Measurements from ENCODE around the gene LENG8.

LENG8 gene

DNA sequence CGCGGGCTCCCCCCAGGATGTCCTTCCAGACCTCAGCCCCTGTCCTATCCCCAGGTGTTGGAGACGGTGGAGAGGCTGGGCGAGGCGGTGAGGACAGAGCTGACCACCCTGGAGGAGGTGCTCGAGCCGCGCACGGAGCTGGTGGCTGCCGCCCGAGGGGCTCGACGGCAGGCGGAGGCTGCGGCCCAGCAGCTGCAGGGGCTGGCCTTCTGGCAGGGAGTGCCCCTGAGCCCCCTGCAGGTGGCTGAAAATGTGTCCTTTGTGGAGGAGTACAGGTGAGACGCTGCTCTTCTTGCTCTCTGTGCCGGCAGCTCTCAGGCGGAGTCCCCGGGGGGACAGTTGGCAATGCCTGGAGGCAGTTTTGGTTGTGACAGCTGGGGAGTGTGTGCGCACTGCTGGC lies 26.9 kb upstream of the LENG8 start:
- no peak for DNase-seq (ENCODE audit: low spot score)

DNA sequence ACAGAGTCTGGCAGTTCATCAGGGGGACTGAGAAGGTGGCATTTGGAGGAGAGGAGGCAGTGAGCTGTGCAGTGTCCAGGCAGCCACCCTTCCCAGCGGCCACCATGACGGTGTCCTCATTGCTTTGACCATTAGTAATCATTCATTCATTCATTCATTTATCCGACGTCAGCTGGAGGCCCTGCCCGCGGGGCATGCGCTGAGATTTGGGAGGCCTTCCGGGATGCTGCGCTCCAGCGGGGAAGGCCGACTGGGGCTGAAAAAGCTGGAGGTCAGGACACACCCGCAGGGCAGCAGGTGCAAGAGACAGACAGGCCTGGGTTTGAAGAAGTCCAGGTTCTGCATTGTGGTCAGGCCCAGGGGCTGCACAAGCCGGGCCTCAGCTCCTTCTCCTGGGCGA lies 24.8 kb upstream of the LENG8 start:
- no peak for DNase-seq (ENCODE audit: low spot score)

- DNase-seq (ENCODE audit: low spot score) = no peak
Observed at GRCh38 chr19:54424660-54425381, 24.2 kb upstream of the LENG8 start.

- DNase-seq (ENCODE audit: low spot score) = no peak
Observed at GRCh38 chr19:54425382-54425723, 23.6 kb upstream of the LENG8 start.

GRCh38 chr19:54426291-54426931 lies 22.6 kb upstream of the LENG8 start:
- DNase-seq (ENCODE audit: low spot score) = no peak

DNA sequence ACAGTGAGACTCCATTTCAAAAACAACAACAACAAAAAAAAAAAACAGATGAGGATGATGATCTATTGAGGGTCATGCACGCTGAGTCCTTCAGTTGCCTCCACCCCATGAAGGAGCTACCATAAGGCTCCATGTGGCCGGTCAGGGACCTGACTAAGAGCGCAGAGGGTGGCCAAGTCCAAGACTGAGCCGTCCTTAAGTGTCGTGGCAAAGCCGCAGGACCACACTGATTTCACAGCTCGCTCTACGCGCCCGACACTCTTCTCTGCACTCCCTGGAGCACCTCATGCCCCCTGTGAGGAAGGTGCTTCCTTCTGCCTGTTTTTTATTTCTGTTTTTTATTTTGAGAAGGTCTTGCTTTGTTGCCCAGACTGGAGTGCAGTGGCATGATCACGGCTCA lies 21.4 kb upstream of the LENG8 start:
- DNase-seq (ENCODE audit: low spot score) = no peak

DNA sequence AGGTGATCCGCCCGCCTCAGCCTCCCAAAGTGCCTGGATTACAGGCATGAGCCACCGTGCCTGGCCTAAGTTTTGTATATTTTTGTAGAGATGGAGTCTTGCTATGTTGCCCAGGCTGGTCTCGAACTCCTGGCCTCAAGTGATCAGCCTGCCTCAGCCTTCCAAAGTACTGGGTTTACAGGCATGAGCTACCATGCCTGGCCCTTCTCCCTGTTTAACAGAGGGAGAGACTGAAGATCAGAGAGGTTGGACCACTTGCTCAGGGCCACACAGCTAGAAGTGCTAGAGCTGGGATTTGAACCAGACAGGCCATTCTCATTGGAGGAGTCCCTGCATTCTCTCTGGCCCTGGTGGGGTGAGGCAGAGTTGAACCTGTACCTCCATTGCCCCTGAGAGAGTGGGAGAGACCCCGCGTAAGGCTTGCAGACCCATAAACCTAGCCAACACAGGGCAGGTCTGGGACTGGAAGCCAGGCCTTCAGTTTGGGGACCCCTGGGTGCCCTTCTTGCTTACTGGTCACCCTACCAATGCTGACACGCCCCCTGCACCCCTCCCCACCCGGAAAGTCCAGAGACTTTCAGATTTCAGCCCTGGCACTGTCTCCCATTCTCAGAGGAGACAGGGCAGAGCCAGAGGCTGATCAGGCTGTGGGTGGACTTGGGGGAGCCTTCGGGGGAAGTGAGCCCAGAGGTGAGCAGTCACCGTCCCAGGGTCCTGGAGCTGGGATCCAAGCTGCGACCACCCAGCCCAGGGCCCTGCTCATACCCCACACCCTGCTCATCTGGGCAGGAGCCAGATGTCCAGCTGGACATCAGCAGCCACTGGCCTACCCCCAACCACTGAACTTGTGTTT lies 20.4 kb upstream of the LENG8 start:
- no peak for DNase-seq (ENCODE audit: low spot score)

GRCh38 chr19:54429176-54429495 lies 19.9 kb upstream of the LENG8 start:
- no peak for DNase-seq (ENCODE audit: low spot score)

DNA sequence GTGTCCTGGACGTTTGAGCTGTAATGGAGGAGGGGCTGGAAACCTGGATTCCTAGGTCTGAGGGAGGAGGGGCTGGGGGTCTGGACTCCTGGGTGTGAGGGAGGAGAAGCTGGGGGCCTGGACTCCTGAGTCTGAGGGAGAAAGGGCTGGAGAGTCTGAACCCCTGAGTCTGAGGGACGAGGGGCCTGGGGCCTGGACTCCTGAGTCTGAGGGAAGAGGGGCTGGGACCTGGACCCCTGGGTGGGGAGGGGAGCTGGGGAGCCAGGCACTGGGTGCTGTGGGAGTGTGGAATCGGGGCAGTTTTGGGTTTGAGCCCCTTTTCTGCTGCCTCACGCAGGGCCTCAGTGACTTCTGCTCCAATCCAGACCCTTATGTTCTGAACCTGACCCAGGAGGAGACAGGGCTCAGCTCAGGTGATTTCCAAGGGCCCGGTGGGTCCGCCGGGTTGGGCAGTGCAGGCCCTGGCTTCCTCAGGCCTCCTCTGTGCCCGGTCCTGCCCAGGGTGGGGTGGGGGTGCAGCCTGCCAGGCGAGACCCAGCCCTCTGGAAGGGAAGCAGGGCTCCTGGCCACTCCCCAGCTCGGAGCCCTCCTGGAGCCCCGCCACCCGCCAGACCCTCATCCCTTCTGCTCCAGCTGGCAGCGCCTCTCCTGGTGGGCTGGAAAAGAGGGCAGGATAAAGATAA lies 19.3 kb upstream of the LENG8 start:
- no peak for DNase-seq (ENCODE audit: low spot score)

GRCh38 chr19:54430306-54431254 lies 18.4 kb upstream of the LENG8 start:
- no peak for DNase-seq (ENCODE audit: low spot score)

- no peak for DNase-seq (ENCODE audit: low spot score)
Observed at GRCh38 chr19:54431255-54431838, 17.7 kb upstream of the LENG8 start.

DNA sequence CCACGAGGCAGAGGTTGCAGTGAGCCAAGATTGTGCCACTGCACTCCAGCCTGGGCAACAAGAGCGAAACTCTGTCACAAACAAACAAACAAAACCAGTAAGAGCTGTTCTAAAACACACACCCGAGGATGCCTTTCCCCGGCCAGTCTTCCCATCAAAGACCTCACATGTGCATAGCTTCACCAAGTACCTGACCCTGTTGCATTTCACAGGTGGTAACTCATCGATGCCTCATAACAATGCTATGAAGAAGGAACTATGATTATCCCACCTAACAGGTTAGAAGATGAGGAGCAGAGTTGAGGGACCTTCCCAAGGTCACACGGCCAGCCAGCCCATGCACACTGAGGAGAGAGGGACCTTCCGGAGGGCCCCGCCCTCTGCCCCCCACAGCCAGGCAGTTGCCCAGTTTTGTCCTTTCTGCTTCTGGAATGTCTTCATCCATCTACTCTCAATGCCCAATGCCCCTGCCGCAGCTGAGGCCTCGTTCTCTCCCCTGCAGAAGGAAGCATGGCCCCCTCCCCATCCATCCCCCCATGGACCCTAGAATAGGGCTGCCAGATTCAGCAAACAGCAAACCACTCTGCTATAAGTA lies 16.8 kb upstream of the LENG8 start:
- DNase-seq (ENCODE audit: low spot score) = no peak

DNA sequence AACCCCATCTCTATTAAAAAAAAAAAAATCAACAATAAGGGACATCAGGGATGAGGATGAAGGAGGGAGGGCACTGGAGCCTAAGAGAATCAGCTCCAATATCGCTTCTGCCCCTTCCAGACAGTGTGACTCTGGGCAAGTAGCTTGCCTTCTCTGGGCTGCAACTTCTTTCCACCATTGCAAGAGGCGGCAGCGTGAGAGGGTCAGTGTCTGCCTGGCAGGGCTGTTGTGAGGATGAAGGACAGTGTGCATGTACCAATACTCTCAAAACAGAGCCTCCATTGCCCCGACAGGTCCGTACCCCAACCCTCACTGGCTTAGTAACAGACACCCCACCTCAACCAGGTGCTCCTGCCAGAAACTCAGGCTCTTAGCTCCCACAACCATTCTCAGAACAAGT lies 15.3 kb upstream of the LENG8 start:
- DNase-seq (ENCODE audit: low spot score) = no peak

DNA sequence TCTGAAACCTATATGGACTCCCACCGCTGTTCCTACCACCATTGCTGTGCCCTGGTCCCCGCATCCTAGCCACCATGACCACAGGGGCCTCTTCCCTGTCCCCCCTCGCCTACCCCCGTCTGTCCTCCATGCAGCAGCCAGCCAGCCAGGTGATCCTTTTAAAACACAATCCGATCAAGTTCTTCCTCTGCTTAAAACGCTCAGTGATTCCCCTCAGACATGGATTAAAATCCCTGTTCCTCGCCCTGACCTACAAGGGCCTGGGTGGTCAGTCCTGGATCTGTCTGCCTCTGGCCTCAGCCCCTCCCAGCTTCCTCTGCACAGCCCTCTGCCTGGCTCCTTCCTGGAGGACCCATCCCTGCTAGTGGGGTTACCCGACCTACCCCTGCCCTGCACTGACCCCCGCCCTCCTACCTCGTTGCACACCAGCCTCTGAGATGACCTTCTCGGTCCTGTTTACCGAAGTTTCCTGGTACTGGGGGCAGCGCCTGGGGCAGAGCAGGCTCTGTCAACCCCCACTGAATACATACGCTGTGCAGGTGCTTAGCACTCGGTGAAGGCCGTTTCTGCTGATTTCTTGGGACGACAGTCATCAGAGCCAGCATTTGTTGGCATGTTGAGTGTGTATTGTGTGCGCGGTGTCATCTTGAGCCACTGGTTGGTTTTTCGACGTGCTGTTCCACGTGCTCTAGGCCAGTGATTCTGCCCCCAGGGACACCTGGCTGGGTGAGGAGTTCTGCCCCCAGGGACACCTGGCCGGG lies 14.7 kb upstream of the LENG8 start:
- peak; percentile 73 for DNase-seq (ENCODE audit: low spot score)

DNA sequence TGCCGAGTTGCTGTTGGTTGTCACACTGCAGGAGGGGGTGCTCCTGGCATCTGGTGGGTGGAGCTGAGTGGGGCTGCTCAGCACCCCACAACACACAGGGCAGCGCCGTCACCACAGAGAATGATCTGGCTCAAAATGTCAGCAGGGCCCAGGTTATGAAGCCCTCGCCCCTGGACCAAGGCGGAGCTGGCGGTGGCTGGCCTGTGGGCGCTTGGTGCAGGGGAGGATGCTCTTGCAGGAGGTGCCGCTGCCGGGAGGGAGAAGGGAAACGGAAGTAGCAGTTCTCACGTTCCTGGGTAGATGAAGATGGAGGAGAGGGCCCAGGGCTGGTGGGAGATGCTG lies 14.2 kb upstream of the LENG8 start:
- DNase-seq (ENCODE audit: low spot score) = no peak

DNA sequence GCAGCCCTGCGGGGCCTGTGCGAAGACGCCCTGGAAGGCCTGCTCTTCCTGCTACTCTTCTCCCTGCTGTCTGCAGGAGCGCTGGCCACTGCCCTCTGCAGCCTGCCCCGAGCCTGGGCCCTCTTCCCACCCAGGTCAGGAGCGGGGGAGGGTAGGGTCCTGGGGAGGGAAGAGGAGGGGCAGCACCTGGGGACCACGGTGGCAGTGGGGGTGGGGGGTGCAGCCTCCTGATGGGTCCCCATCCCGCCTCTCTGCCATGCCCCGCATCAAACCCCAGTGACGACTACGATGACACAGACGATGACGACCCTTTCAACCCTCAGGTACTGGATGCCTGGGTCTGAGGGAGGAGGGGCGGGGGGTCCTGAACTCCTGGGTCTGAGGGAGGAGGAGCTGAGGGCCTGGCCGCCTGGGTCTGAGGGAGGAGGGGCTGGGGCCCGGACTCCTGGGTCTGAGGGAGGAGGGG lies 13.4 kb upstream of the LENG8 start:
- no peak for DNase-seq (ENCODE audit: low spot score)

- DNase-seq (ENCODE audit: low spot score) = no peak
Observed at GRCh38 chr19:54436031-54436523, 12.9 kb upstream of the LENG8 start.

DNA sequence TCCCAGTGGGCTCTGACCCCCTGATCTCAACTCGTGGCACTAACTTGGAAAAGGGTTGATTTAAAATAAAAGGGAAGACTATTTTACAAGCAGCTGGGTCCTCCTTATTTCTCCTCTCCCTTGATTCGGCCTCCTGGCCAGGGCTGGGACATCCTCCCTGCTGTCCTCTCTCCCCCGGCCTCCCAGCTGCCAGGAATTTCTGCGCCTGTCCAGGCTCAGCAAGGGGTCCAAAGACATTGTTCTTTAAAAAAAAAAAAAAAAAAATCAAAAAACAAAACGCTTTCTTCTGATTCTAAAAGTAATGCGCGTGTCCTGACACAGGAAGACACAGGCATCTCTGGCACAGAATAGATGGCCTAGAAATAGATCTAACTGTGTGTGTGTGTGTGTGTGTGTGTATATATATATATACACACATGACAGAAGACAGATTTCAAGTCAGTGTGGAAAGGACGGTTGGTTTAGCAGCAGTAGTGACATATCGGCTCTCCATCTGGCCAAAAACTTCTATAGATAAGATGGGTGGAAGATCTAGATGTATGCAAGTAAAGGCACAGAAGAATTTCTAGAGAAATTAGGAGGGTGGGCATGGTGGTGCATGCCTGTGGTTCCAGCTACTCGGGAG lies 12.3 kb upstream of the LENG8 start:
- DNase-seq (ENCODE audit: low spot score) = no peak

DNA sequence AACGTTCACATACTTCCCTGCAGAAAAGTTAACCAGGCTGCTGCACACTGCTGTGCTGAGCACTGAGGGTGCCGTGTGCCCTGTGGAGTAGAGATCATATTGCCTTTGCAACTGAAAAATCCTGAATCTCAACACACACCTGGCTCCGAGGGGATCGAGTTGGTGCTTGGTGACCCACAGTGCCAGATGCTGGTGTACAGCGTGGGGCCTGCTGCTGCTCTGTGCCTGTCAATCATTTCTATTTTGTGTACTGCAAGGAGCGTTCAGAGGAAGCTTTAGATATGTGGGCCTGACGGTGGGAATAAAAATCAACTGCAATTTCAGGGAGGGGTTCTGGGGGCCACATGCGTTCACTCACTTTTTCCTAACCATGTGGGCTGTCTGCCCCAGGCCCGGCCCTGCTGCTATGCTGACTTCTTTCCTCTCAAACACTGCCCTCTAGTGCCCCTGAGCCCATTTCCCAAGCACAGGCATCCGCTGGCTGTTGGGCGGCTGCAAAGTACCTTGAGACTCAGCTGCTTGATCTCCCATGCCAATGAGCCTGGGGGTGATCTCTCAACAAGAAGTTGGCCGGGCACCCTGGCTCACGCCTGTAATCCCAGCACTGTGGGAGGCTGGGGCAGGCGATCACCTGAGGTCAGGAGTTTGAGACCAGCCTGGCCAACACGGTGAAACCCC lies 9.7 kb upstream of the LENG8 start:
- DNase-seq (ENCODE audit: low spot score) = peak; percentile 77

Measured in pons (tissue), 1 donor.